ENCODE measurements around the gene IL7R.

The IL7R gene

GRCh38 chr5:35856765-35857351 is at the start of gene IL7R:
Gene IL7R, plus strand, starts transcription at chr5:35856891. Its CDS starts 87 bp downstream, at chr5:35856978.
- DNase-seq (ENCODE audit: low spot score), result peak; percentile 88

DNA sequence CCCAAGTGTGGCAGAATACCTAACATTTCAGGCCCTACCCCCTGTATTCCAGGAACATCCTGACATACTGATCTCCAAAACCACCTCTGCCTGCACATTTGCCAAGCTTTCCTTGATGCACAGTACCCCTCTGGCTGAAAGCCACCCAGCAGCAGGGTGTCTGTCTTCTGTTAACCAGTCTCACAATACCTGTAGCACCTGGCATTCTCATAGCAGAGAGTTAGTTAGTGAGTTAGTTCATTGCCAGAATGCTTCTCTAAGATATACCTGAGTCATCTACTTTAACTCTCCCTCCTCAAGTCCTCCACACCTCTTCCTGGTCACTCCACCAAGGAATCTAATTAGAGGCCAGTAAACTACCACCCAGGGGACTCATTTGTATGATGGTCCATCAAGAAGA is 46.1 kb upstream of the IL7R start:
- peak; percentile 56 for DNase-seq (ENCODE audit: low spot score)

- DNase-seq (ENCODE audit: low spot score), result peak; percentile 87
Measured at GRCh38 chr5:35811108-35811741, 45.5 kb upstream of the IL7R start.

DNA sequence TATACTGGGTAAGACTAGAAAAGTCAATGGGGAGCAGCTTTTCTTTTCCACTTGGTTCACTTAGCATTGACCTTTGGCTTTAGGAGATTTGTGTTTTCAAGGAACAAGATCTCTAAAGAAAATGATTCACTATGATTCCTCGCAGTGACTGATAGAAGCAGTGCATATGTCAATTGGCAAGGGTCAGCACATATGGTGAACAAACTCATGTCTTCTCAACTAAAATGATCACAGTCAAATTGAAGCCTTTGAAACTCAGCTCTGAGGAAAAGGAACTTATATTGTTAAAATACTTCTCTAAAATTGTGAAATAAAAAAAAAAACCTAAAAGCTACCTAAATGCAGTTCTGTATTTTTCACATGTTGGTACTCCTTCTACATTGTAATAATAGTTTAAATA is 43.2 kb upstream of the IL7R start:
- no peak for DNase-seq (ENCODE audit: low spot score)

- peak; percentile 65 for DNase-seq (ENCODE audit: low spot score)
Measured at GRCh38 chr5:35815089-35815936, 41.4 kb upstream of the IL7R start.

GRCh38 chr5:35816881-35817521 is 39.7 kb upstream of the IL7R start:
- DNase-seq (ENCODE audit: low spot score), result peak; percentile 73

DNA sequence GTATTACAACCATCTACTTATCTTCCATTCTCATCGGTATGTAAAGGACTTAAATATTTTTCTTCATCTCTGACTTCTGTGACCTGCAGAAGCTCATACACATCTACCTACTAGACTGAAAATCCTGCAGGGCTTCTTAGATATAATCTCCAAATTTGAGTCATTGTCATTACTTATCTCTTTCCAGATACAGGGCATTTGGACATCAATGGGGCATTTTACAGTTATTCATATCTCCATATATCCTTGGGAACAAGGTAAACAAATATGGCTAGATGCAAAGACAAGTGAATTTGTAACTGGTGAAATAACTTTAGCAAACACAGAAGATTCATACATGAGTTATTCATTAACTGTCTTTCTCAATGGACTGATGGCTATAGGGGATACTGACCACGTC is 37.7 kb upstream of the IL7R start:
- DNase-seq (ENCODE audit: low spot score), result no peak

- peak; percentile 45 for DNase-seq (ENCODE audit: low spot score)
Measured at GRCh38 chr5:35819668-35820067, 37.0 kb upstream of the IL7R start.

DNA sequence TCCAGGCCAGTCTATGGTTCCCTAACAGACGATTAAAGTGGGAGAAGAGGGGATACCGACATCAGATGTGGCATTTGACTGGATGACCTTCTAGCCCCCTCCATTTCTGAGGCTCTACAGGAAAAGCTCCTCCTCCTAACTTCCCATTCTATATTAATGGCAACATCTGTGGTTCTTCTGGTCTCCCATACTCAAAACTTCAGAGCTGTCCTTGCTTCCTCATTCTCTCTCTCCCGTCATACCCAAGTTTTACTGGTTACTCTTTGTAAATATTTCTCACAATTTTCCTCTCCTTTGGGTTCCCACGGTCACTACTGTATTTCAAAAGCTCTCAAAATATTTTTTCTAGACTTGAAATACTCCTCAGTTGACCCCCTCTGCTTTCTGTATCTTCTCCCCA is 36.0 kb upstream of the IL7R start:
- DNase-seq (ENCODE audit: low spot score), result no peak

- peak; percentile 62 for DNase-seq (ENCODE audit: low spot score)
Measured at GRCh38 chr5:35821513-35821912, 35.2 kb upstream of the IL7R start.

DNA sequence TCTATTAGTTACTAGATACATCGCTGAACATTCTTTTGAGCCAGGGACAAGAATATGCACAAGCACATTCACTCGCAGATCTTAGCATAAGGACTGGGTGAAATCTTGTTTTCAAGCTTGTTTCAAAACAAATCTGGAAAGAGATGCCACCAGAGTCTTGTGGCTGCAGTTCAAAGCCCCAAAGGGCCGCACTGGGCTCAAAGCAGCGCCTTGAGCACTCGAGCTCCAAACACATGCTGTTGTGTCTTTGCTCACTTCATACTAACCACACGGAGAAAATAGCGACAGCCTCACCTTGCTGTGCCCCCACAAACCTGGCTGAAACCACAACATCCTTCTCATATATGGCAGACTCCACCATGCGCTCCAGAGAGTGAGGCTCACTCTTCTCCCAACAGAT is 34.2 kb upstream of the IL7R start:
- DNase-seq (ENCODE audit: low spot score), result peak; percentile 63

GRCh38 chr5:35823347-35824098 is 33.2 kb upstream of the IL7R start:
- DNase-seq (ENCODE audit: low spot score), result peak; percentile 36

- no peak for DNase-seq (ENCODE audit: low spot score)
Measured at GRCh38 chr5:35826056-35826455, 30.6 kb upstream of the IL7R start.

GRCh38 chr5:35826554-35826953 is 30.1 kb upstream of the IL7R start:
- no peak for DNase-seq (ENCODE audit: low spot score)

- DNase-seq (ENCODE audit: low spot score), result no peak
Measured at GRCh38 chr5:35828082-35828598, 28.6 kb upstream of the IL7R start.

GRCh38 chr5:35830587-35830986 is 26.1 kb upstream of the IL7R start:
- peak; percentile 82 for DNase-seq (ENCODE audit: low spot score)

GRCh38 chr5:35832762-35833161 is 23.9 kb upstream of the IL7R start:
- peak; percentile 43 for DNase-seq (ENCODE audit: low spot score)

- DNase-seq (ENCODE audit: low spot score), result no peak
Measured at GRCh38 chr5:35833224-35833623, 23.5 kb upstream of the IL7R start.

GRCh38 chr5:35835796-35836742 is 20.6 kb upstream of the IL7R start:
- peak; percentile 77 for DNase-seq (ENCODE audit: low spot score)

DNA sequence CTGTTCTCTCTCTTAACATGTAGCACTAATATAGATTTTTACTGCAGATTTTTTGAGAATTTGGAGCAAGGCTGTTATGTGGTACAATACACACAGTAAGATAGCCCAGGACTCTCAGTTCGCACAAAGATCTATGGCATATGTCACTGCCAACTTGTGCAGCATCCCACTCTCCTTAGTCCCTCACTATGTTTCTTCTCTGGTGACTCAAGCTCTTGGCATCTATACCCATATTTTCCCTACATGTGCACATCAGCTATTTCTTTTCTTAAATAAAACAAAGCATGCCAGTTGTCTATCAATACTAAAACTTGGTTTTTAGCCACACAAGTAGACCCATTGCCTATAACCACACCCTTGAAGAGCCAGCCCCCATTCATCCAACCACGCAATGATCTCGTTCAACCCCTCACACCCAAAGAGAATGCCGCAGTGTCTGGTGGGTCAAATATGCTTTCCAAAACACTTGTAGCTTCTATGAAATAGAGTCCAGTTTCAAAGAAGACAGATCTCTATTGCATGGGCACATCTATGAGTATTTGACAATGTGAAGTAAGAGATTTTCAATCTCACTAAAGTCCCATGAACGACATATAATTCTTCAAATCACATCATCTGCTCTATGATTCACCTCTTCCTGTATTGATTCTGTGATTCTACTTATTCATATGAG is 18.2 kb upstream of the IL7R start:
- DNase-seq (ENCODE audit: low spot score), result peak; percentile 54
